ENCODE data around the gene PRSS3. TPM values are rescaled to one million over a fixed set of nuclear protein-coding genes. Genes with fewer than 3 reads are reported as not detected.
"Not testable (repeated sequence)": the region's sequence is repeated elsewhere in the genome, so short reads cannot be mapped to it uniquely, and the experiment has no call there.

The PRSS3 gene
- total RNA-seq, 1 experiment from 2014 or later, result 66.3 TPM

DNA sequence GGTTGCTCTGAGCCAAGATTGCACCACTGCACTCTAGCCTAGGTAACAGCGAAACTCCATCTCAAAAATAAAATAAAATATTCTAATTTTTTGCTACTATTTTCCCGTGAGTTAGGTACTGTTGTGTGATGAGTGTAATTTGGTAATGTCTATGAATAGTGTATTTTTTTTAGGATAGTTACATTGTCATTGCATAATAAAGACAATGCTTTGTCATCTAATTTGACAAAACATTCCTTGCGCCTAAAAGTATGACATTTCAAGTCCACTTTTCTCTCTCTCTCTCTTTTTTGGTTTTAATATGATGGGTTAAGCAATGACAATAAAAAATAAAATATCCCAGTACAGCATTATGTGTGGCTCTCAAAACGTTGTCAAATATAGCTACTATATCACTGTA, 50.9 kb downstream of the PRSS3 start (continued):
- TF ChIP-seq, protein P1, sequence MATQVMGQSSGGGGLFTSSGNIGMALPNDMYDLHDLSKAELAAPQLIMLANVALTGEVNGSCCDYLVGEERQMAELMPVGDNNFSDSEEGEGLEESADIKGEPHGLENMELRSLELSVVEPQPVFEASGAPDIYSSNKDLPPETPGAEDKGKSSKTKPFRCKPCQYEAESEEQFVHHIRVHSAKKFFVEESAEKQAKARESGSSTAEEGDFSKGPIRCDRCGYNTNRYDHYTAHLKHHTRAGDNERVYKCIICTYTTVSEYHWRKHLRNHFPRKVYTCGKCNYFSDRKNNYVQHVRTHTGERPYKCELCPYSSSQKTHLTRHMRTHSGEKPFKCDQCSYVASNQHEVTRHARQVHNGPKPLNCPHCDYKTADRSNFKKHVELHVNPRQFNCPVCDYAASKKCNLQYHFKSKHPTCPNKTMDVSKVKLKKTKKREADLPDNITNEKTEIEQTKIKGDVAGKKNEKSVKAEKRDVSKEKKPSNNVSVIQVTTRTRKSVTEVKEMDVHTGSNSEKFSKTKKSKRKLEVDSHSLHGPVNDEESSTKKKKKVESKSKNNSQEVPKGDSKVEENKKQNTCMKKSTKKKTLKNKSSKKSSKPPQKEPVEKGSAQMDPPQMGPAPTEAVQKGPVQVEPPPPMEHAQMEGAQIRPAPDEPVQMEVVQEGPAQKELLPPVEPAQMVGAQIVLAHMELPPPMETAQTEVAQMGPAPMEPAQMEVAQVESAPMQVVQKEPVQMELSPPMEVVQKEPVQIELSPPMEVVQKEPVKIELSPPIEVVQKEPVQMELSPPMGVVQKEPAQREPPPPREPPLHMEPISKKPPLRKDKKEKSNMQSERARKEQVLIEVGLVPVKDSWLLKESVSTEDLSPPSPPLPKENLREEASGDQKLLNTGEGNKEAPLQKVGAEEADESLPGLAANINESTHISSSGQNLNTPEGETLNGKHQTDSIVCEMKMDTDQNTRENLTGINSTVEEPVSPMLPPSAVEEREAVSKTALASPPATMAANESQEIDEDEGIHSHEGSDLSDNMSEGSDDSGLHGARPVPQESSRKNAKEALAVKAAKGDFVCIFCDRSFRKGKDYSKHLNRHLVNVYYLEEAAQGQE (IDR thresholded peaks at IDR 0.05; ENCODE audit: low read depth), result no peak
- TF ChIP-seq EGR1 (IDR thresholded peaks at IDR 0.05; ENCODE audit: low read depth), result no peak
- TF ChIP-seq, protein P2, sequence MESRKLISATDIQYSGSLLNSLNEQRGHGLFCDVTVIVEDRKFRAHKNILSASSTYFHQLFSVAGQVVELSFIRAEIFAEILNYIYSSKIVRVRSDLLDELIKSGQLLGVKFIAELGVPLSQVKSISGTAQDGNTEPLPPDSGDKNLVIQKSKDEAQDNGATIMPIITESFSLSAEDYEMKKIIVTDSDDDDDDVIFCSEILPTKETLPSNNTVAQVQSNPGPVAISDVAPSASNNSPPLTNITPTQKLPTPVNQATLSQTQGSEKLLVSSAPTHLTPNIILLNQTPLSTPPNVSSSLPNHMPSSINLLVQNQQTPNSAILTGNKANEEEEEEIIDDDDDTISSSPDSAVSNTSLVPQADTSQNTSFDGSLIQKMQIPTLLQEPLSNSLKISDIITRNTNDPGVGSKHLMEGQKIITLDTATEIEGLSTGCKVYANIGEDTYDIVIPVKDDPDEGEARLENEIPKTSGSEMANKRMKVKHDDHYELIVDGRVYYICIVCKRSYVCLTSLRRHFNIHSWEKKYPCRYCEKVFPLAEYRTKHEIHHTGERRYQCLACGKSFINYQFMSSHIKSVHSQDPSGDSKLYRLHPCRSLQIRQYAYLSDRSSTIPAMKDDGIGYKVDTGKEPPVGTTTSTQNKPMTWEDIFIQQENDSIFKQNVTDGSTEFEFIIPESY (IDR thresholded peaks at IDR 0.05; ENCODE audit: extremely low read depth, insufficient replicate concordance, low read length), result no peak
- TF ChIP-seq, protein P3, sequence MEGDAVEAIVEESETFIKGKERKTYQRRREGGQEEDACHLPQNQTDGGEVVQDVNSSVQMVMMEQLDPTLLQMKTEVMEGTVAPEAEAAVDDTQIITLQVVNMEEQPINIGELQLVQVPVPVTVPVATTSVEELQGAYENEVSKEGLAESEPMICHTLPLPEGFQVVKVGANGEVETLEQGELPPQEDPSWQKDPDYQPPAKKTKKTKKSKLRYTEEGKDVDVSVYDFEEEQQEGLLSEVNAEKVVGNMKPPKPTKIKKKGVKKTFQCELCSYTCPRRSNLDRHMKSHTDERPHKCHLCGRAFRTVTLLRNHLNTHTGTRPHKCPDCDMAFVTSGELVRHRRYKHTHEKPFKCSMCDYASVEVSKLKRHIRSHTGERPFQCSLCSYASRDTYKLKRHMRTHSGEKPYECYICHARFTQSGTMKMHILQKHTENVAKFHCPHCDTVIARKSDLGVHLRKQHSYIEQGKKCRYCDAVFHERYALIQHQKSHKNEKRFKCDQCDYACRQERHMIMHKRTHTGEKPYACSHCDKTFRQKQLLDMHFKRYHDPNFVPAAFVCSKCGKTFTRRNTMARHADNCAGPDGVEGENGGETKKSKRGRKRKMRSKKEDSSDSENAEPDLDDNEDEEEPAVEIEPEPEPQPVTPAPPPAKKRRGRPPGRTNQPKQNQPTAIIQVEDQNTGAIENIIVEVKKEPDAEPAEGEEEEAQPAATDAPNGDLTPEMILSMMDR (IDR thresholded peaks at IDR 0.05 in 2 of 3, conservative IDR thresholded peaks at IDR 0.05 in 1 of 3; ENCODE audit: borderline replicate concordance in 1 of 3, insufficient read depth in 1 of 3, low read depth in 2 of 3, low read length in 2 of 3), result no peak

DNA sequence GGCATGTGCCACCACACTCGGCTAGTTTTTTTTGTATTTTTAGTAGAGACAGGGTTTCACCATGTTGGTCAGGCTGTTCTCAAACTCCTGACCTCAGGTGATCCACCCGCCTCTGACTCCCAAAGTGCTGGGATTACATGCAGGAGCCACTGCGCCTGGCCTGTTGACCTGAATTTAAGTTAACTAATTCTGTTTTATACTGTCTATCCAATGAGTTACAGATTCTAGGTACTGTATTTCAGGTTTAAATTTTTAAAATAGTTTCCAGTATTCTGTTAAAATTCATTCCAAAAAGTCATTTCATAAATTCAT, 52.5 kb downstream of the PRSS3 start:
- ChIA-PET POLR2A (interaction anchor here (0.7 kb wide), 1 partner anchor 203 kb away, joined by 4 read pairs; no protein-coding TSS in a partner anchor), RAD21 (ENCODE audit: low non-redundant PET in 1 of 2, low total read pairs in 2 of 2, uncharacterized antibody in 2 of 2, unreplicated experiment in 2 of 2) (interaction anchor here in 1 of 2 experiments (0.5 kb wide), 1 partner anchor 110 kb away, joined by 3 read pairs; no protein-coding TSS in a partner anchor)
- H2AFZ ChIP-seq (ENCODE audit: low read depth, low read length, poor library complexity, severe bottlenecking); H3K9ac ChIP-seq (ENCODE audit: low read length); ATAC-seq; BruUV-seq (replicated peaks); H3K27me3 ChIP-seq (ENCODE audit: insufficient read depth, low read length); H3K27ac ChIP-seq (ENCODE audit: low read depth, low read length); intact Hi-C loops (cut with micrococcal nuclease); DNase-seq (ENCODE audit: low read depth, low spot score); H3K9me3 ChIP-seq (ENCODE audit: control insufficient read depth in 1 of 2, insufficient read depth in 1 of 2, low read depth in 1 of 2, low read length in 2 of 2); CTCF ChIA-PET; H3K4me2 ChIP-seq (ENCODE audit: low read length); H3K4me3 ChIP-seq (replicated peaks in 1 of 2; ENCODE audit: low read depth in 1 of 2, low read length in 2 of 2); H3K9me2 ChIP-seq (ENCODE audit: insufficient read depth); H3K36me3 ChIP-seq (ENCODE audit: control insufficient read depth in 1 of 2, insufficient read depth in 2 of 2, low read length in 2 of 2): not testable (repeated sequence)
- Histone ChIP-seq H3K4me1 (ENCODE audit: control insufficient read depth in 1 of 2, insufficient read depth in 2 of 2, low read length in 2 of 2) (peaks cover 5 to 24% of the 10 kb centered on the region in 2 experiments; a peak in 3 of 4 replicates), H4K20me1 (ENCODE audit: insufficient read depth) (peaks cover 21% of the 10 kb centered on the region; the same call in 1 of the 2 replicates), H3K79me2 (ENCODE audit: insufficient read depth, low read length) (peaks cover 98% of the 10 kb centered on the region)

Other genes starting within 250 kb of the PRSS3 start
- 47.0 TPM for gene UBE2R2, start 21.6 kb downstream of the PRSS3 start, total RNA-seq (2021; ENCODE audit: unreplicated experiment)